Measurements from ENCODE around the gene STK24.

DNA sequence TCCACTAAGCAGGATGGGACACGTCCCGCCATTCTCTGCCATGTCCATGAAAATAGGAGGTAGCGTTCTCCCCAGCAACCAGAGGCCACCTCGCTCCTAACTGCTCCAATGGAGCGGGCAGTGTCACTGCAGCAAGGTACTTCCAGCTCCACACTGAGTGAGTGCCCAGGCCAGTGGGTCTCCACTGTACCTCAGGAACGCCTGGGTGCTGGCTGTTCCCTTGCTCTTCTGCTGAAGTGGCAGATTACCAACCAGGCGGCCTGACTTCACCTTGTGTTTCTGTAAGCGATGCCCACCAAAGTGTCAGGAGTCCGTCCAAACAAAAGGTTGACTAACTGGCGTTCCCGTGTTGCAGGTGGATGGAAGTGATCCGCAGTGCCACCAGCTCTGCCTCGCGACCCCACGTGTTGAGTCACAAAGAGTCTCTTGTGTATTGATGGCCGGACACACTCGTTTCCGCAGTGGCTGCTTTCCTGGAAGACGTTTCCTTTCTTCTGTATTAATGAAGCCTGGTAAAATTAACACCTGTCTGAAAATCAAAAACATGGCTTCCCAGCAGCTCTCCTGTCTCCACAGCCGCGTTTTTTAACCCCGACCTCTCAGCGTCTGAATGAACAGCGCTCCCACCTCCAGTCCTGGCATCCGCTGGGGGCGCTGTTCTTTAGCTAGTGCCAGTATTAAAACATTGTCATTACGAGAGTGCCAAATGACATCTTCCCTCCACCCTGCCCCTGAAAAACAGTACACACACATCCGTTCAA, 128.8 kb downstream of the STK24 start:
- TF ChIP-seq, protein P1, sequence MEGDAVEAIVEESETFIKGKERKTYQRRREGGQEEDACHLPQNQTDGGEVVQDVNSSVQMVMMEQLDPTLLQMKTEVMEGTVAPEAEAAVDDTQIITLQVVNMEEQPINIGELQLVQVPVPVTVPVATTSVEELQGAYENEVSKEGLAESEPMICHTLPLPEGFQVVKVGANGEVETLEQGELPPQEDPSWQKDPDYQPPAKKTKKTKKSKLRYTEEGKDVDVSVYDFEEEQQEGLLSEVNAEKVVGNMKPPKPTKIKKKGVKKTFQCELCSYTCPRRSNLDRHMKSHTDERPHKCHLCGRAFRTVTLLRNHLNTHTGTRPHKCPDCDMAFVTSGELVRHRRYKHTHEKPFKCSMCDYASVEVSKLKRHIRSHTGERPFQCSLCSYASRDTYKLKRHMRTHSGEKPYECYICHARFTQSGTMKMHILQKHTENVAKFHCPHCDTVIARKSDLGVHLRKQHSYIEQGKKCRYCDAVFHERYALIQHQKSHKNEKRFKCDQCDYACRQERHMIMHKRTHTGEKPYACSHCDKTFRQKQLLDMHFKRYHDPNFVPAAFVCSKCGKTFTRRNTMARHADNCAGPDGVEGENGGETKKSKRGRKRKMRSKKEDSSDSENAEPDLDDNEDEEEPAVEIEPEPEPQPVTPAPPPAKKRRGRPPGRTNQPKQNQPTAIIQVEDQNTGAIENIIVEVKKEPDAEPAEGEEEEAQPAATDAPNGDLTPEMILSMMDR (conservative IDR thresholded peaks at IDR 0.05; ENCODE audit: low read length), result peak; percentile 55
- TF ChIP-seq EZH2phosphoT487 (IDR thresholded peaks at IDR 0.05; ENCODE audit: borderline replicate concordance), result no peak

Data from Loucy (cell line).